ENCODE data around the gene PCDHGA5.

PCDHGA5 gene

GRCh38 chr5:141366016-141366896, 2.3 kb downstream of the PCDHGA5 start:
- Histone ChIP-seq H3K27me3 (ENCODE audit: control insufficient read depth, low read length) (no peaks in the 10 kb centered on the region), H3K4me2 (ENCODE audit: low read length) (no peak overlapping the region), H3K27ac (ENCODE audit: low read depth, low read length) (no peak overlapping the region), H3K4me3 (ENCODE audit: low read length) (no peak overlapping the region), H3K9me2 (replicated peaks; ENCODE audit: control insufficient read depth, low read length) (no peaks in the 10 kb centered on the region), H3F3A (ENCODE audit: control insufficient read depth, insufficient read depth) (peaks cover 8% of the 10 kb centered on the region; the same call in 1 of the 2 replicates), H3K36me3 (ENCODE audit: control insufficient read depth, low read length) (peaks cover 58% of the 10 kb centered on the region), H4K20me1 (ENCODE audit: control insufficient read depth, insufficient read depth, low read depth, low read length) (no peaks in the 10 kb centered on the region), H3K79me2 (ENCODE audit: control insufficient read depth, low read length) (peaks cover 44% of the 10 kb centered on the region), H3K4me1 (ENCODE audit: control insufficient read depth, low read length) (peaks cover 33% of the 10 kb centered on the region), H3K9me3 (ENCODE audit: control insufficient read depth, insufficient read depth, low read length) (peaks cover 50% of the 10 kb centered on the region)
- no peak for TF ChIP-seq EZH2phosphoT487 (IDR thresholded peaks at IDR 0.05; ENCODE audit: borderline replicate concordance, low read length)
- no peak for TF ChIP-seq CTCF (IDR thresholded peaks at IDR 0.05; ENCODE audit: low read depth, low read length, poor library complexity, severe bottlenecking)

- peak within 1 kb of the TSS; percentile 64 for H3K4me2 ChIP-seq (ENCODE audit: low read length)
- 0 out of 2 replicates have a peak, but pooled peaks cover 3% of the 10 kb centered on the region for H3F3A ChIP-seq (ENCODE audit: control insufficient read depth, insufficient read depth)
- no peaks in the 10 kb centered on the region for H3K27me3 ChIP-seq (ENCODE audit: control insufficient read depth, low read length)
- no peaks in the 10 kb centered on the region for H4K20me1 ChIP-seq (ENCODE audit: control insufficient read depth, insufficient read depth, low read depth, low read length)
- H3K27ac ChIP-seq (ENCODE audit: low read depth, low read length): no peak within 1 kb of the TSS; the same call in 1 of the 2 replicates
- no peaks in the 10 kb centered on the region for H3K9me2 ChIP-seq (replicated peaks; ENCODE audit: control insufficient read depth, low read length)
- peaks cover 59% of the 10 kb centered on the region for H3K9me3 ChIP-seq (ENCODE audit: control insufficient read depth, insufficient read depth, low read length)
- peaks cover 37% of the 10 kb centered on the region for H3K79me2 ChIP-seq (ENCODE audit: control insufficient read depth, low read length)
- peaks cover 17% of the 10 kb centered on the region for H3K4me1 ChIP-seq (ENCODE audit: control insufficient read depth, low read length)
- TF ChIP-seq CTCF (IDR thresholded peaks at IDR 0.05; ENCODE audit: low read depth, low read length, poor library complexity, severe bottlenecking) (peak; percentile 72), EZH2phosphoT487 (IDR thresholded peaks at IDR 0.05; ENCODE audit: borderline replicate concordance, low read length) (no peak)
- peaks cover 64% of the 10 kb centered on the region for H3K36me3 ChIP-seq (ENCODE audit: control insufficient read depth, low read length)
- peak within 1 kb of the TSS; percentile 73 for H3K4me3 ChIP-seq (ENCODE audit: low read length)
Observed at GRCh38 chr5:141369994-141370848, 6.3 kb downstream of the PCDHGA5 start, which contains the start of gene PCDHGB3. Gene PCDHGB3, plus strand, starts transcription at chr5:141370242. Its CDS starts 153 bp downstream, at chr5:141370395.

- Histone ChIP-seq H3K4me1 (ENCODE audit: control insufficient read depth, low read length) (peaks cover 17% of the 10 kb centered on the region), H3K4me3 (ENCODE audit: low read length) (no peak overlapping the region), H3K4me2 (ENCODE audit: low read length) (no peak overlapping the region), H3K27ac (ENCODE audit: low read depth, low read length) (no peak overlapping the region), H3K27me3 (ENCODE audit: control insufficient read depth, low read length) (no peaks in the 10 kb centered on the region), H3K36me3 (ENCODE audit: control insufficient read depth, low read length) (peaks cover 53% of the 10 kb centered on the region), H3K9me2 (replicated peaks; ENCODE audit: control insufficient read depth, low read length) (no peaks in the 10 kb centered on the region), H3F3A (ENCODE audit: control insufficient read depth, insufficient read depth) (0 out of 2 replicates have a peak, but pooled peaks cover 3% of the 10 kb centered on the region), H3K9me3 (ENCODE audit: control insufficient read depth, insufficient read depth, low read length) (peaks cover 55% of the 10 kb centered on the region), H3K79me2 (ENCODE audit: control insufficient read depth, low read length) (peaks cover 31% of the 10 kb centered on the region), H4K20me1 (ENCODE audit: control insufficient read depth, insufficient read depth, low read depth, low read length) (no peaks in the 10 kb centered on the region)
- no peak for TF ChIP-seq EZH2phosphoT487 (IDR thresholded peaks at IDR 0.05; ENCODE audit: borderline replicate concordance, low read length)
- TF ChIP-seq CTCF (IDR thresholded peaks at IDR 0.05; ENCODE audit: low read depth, low read length, poor library complexity, severe bottlenecking): no peak
Observed at GRCh38 chr5:141371572-141372475, 7.9 kb downstream of the PCDHGA5 start.

All from DOHH2 (cell line).